ENCODE measurements around the gene DNAH17. TPM values are rescaled to one million over a fixed set of nuclear protein-coding genes. Genes with fewer than 3 reads are reported as not detected.

DNAH17 gene
- total and polyA plus RNA-seq, 8 donors, result 0.64 to 7.2 (median 3.6) TPM

- DNase-seq, result peak in 2 of 4 donors; percentile 16 to 90
- H3K27ac ChIP-seq, result no peak overlapping the region
- peak; percentile 96 for ATAC-seq
- no peak for TF ChIP-seq CTCF (IDR thresholded peaks at IDR 0.05)
- peaks cover 0 to 5% of the 10 kb centered on the region in 2 donors for H3K4me1 ChIP-seq
- peak overlapping the region; percentile 9 to 31 for H3K4me3 ChIP-seq
- H3K9me3 ChIP-seq, result no peaks in the 10 kb centered on the region
- intact Hi-C loops (cut with DNase I), result no loop called here
- H3K36me3 ChIP-seq, result no peaks in the 10 kb centered on the region
- H3K27me3 ChIP-seq, result peaks cover 0 to 16% of the 10 kb centered on the region in 2 donors
These were observed 92.6 kb downstream of the DNAH17 start for GRCh38 chr17:78484271-78485246.

GRCh38 chr17:78479369-78479768, 97.8 kb downstream of the DNAH17 start:
- Histone ChIP-seq H3K27ac (no peak overlapping the region), H3K4me3 (no peak overlapping the region), H3K4me1 (peaks cover 0 to 2% of the 10 kb centered on the region in 2 donors), H3K9me3 (no peaks in the 10 kb centered on the region), H3K27me3 (peaks cover 0 to 9% of the 10 kb centered on the region in 2 donors), H3K36me3 (no peaks in the 10 kb centered on the region)
- intact Hi-C loops (cut with DNase I), result no loop called here
- DNase-seq, result peak in 1 of 4 donors; percentile 41
- ATAC-seq, result no peak
- TF ChIP-seq CTCF (IDR thresholded peaks at IDR 0.05), result no peak

GRCh38 chr17:78478757-78479297, 98.4 kb downstream of the DNAH17 start:
- intact Hi-C loops (cut with DNase I), result no loop called here
- no peaks in the 10 kb centered on the region for H3K4me1 ChIP-seq
- no peaks in the 10 kb centered on the region for H3K9me3 ChIP-seq
- H3K27ac ChIP-seq, result no peak overlapping the region
- ATAC-seq, result no peak
- H3K36me3 ChIP-seq, result no peaks in the 10 kb centered on the region
- H3K27me3 ChIP-seq, result peaks cover 0 to 4% of the 10 kb centered on the region in 2 donors
- DNase-seq, result no peak
- H3K4me3 ChIP-seq, result no peak overlapping the region
- TF ChIP-seq CTCF (IDR thresholded peaks at IDR 0.05), result no peak

GRCh38 chr17:78477913-78478756, 99.1 kb downstream of the DNAH17 start:
- TF ChIP-seq CTCF (IDR thresholded peaks at IDR 0.05), result no peak
- no peak for DNase-seq
- ATAC-seq, result no peak
- no peak overlapping the region for H3K4me3 ChIP-seq
- no peak overlapping the region for H3K27ac ChIP-seq
- intact Hi-C loops (cut with DNase I), result no loop called here
- no peaks in the 10 kb centered on the region for H3K9me3 ChIP-seq
- H3K36me3 ChIP-seq, result no peaks in the 10 kb centered on the region
- H3K27me3 ChIP-seq, result no peaks in the 10 kb centered on the region
- H3K4me1 ChIP-seq, result no peaks in the 10 kb centered on the region
